HFFc6 (cell line): ENCODE results near the gene EIPR1. TPM values are rescaled to one million over a fixed set of nuclear protein-coding genes. Genes with fewer than 3 reads are reported as not detected.

ENCODE experiments used
- DNase-seq: peaks from one replicate; pipeline ENCODE4 v3.0.0-alpha.2; 2018
- H3K27ac Mint-ChIP-seq: 2 replicates; pipeline ENCODE4 v1.8.0; 2020; ENCODE audit warnings: mild to moderate bottlenecking, mixed read lengths
- H3K27me3 Mint-ChIP-seq: 2 replicates; pipeline ENCODE4 v1.8.0; 2021; ENCODE audit warnings: mild to moderate bottlenecking, moderate library complexity, mixed read lengths; ENCODE audit not compliant: insufficient read depth
- H3K36me3 Mint-ChIP-seq: 2 replicates; pipeline ENCODE4 v1.8.0; 2021; ENCODE audit warnings: low read depth, mixed read lengths
- H3K4me1 Mint-ChIP-seq: 2 replicates; pipeline ENCODE4 v1.8.0; 2020; ENCODE audit warnings: low read depth, mixed read lengths
- H3K4me3 Mint-ChIP-seq: 2 replicates; pipeline ENCODE4 v1.8.0; 2020; ENCODE audit warnings: mild to moderate bottlenecking, moderate library complexity, mixed read lengths
- H3K9me3 Mint-ChIP-seq: 2 replicates; pipeline ENCODE4 v1.8.0; 2020; ENCODE audit warnings: mild to moderate bottlenecking, mixed read lengths
- CTCF ChIP-seq: fragments of 200-600 bp; sonication (generic); IDR thresholded peaks from 2 replicates; pipeline ENCODE4 v1.5.0; 2021; ENCODE audit warnings: antibody characterized with exemption, mild to moderate bottlenecking
- total RNA-seq, 6 experiments: library from RNA; stranded (reverse); fragmentation: NEBNext Ultra II Directional; extraction: Animal tissue kit (Norgen Biotek cat#: 25700); gene quantifications; 2 replicates in 1 of 6; 3 replicates in 5 of 6; pipeline ENCODE4 v1.2.3, GENCODE V29; 2021

EIPR1 gene
- total RNA-seq, 6 experiments from 2014 or later = 26.6 to 30.9 (median 28.8) TPM

DNA sequence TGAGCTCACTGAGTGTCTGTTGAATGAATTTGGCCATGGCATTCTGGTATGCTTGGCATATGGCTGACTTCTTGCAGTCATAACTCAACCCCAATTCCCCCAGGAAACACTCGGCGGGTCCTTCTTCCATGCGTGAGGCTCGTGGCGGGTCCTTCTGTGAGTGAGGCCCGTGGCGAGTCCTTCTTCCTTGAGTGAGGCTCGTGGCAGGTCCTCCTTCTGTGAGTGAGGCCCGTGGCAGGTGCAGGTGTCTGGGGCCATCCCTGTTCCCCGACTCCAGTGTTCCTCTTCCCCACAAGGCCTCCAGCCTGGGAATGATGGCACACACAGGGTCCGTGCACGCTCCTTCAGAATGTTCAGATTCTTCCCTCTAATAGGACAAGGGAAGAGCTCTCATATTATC lies 169.0 kb downstream of the EIPR1 start:
- Mint-ChIP-seq H3K9me3 (no peaks in the 10 kb centered on the region), H3K27me3 (no peaks in the 10 kb centered on the region; the same call in none of the 2 replicates), H3K36me3 (0 out of 2 replicates have a peak, but pooled peaks cover 5% of the 10 kb centered on the region), H3K4me3 (no peak overlapping the region), H3K27ac (no peak overlapping the region), H3K4me1 (no peaks in the 10 kb centered on the region)
- no peak for DNase-seq
- TF ChIP-seq CTCF = no peak

DNA sequence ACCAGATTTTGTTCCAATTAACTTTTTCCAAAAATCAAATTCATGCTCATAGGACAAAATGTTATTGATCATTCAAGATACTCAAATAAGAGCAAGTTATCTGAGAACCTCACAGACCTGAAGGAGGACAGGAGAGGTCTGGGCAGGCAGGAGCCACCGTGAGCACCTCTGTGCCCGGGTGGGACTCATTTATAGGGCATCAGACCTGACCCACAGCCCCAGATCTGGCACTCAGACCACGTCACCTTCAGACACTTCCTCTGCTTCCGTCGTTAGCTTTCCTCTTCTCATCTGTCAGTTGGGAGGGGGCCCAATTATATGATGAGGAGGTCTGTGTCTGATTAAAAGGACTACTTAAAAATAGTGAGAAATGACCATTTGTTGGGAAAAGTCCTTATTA lies 169.4 kb downstream of the EIPR1 start:
- H3K27ac Mint-ChIP-seq = no peak overlapping the region
- no peak overlapping the region for H3K4me3 Mint-ChIP-seq
- no peak for DNase-seq
- 0 out of 2 replicates have a peak, but pooled peaks cover 5% of the 10 kb centered on the region for H3K36me3 Mint-ChIP-seq
- no peaks in the 10 kb centered on the region for H3K9me3 Mint-ChIP-seq
- H3K27me3 Mint-ChIP-seq = no peaks in the 10 kb centered on the region; the same call in none of the 2 replicates
- TF ChIP-seq CTCF = no peak
- no peaks in the 10 kb centered on the region for H3K4me1 Mint-ChIP-seq

DNA sequence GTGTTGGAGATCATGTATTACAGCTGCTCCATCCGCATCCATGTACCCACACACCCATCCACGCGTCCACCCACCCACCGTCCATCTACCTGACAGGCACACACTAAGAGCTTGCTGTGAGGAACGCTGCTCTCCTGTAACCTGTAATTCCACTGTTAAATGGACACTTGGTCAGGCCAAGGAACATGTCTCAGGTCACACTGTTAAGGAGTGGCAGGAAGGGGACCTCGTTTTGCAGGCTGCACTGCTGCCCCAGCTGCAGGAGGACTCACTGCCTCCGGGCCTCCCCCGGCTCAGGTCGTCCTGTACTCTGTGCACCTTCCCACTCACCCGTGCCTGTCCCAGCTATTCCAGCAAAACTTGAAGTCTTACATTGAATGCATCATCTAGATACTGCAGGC lies 170.5 kb downstream of the EIPR1 start:
- 0 out of 2 replicates have a peak, but pooled peaks cover 5% of the 10 kb centered on the region for H3K36me3 Mint-ChIP-seq

DNA sequence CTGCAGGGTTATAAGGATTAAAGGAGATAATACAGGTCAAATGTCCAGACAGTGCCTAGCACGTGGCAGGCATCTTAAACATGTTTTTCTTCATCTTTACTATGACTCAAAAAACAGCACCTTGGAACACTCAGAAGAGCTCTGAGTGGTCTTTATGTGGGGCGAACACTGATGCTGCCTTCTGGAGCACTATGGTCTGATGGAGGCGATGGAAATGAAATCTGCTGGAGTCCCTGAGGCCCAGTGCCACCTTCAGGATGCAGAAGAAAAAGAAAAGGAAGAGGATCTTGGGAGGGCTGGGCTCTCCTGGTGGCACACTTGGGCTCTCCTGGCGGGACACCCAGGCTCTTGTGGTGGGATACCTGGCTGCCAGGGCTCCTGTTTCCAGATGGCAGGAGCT lies 171.8 kb downstream of the EIPR1 start:
- no peak for TF ChIP-seq CTCF
- Mint-ChIP-seq H3K36me3 (0 out of 2 replicates have a peak, but pooled peaks cover 5% of the 10 kb centered on the region), H3K4me3 (no peak overlapping the region), H3K9me3 (no peaks in the 10 kb centered on the region), H3K27ac (no peak overlapping the region), H3K27me3 (peaks cover 2% of the 10 kb centered on the region), H3K4me1 (no peaks in the 10 kb centered on the region)
- no peak for DNase-seq

More for the DNA sequence above, 170.5 kb downstream of the EIPR1 start:
- Mint-ChIP-seq H3K27me3 (no peaks in the 10 kb centered on the region; the same call in none of the 2 replicates), H3K9me3 (no peaks in the 10 kb centered on the region), H3K4me3 (no peak overlapping the region), H3K27ac (no peak overlapping the region), H3K4me1 (no peaks in the 10 kb centered on the region)
- TF ChIP-seq CTCF = no peak
- no peak for DNase-seq

DNA sequence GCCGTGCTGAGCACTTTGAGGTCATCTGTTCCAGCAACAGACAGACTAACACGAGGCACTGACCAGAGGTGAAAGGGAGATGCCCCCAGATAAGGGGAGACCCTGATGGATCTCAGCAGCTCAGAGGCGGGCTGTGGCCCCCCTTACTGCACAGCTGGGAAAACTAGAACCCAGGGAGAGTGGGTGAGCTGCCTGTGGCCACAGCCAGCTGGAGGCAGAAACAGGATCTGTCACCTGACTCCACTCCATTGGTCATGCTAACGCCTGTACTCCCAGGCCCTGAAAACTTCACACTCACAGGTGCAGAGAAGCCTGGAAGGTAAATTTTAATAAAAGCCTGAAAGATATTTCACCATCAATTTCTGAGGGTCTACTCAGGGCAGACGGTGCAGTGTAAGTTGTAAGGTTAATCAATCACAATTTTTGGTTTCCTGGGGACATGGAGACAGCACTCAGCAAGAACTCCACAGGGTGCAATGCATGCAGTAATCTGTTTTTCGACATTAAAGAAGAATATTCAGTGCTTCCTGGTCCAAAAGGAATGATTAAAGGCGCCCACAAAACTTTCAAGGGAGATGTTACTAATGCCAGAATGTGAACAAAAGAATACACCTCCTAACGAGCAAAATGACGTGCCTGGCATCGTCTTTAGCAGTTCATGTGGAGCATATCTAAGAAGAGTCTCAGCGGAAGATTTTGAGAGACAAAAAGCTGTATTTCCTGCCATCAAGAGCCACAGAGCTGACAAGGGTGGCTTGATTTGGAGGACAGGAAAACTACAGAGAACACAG lies 173.4 kb downstream of the EIPR1 start:
- H3K36me3 Mint-ChIP-seq = 0 out of 2 replicates have a peak, but pooled peaks cover 5% of the 10 kb centered on the region
- peaks cover 2% of the 10 kb centered on the region for H3K27me3 Mint-ChIP-seq
- no peak overlapping the region for H3K4me3 Mint-ChIP-seq
- no peaks in the 10 kb centered on the region for H3K4me1 Mint-ChIP-seq
- DNase-seq = no peak
- no peak overlapping the region for H3K27ac Mint-ChIP-seq
- no peak for TF ChIP-seq CTCF
- H3K9me3 Mint-ChIP-seq = no peaks in the 10 kb centered on the region
